Esophagus squamous epithelium (tissue), 5 donors: ENCODE data around the gene KRT4. TPM values are rescaled to one million over a fixed set of nuclear protein-coding genes. Genes with fewer than 3 reads are reported as not detected.

Experiments used
- DNase-seq: peaks from one replicate; lab custom pipeline; 2025; lab: John Stamatoyannopoulos, UW
- H3K27ac ChIP-seq, 4 donors: fragments of 200-600 bp; sonication (generic); one replicate each; pipeline ENCODE4 v1.5.1; 2016 to 2019; ENCODE audit warnings: mild to moderate bottlenecking in 1 of 4
- H3K27me3 ChIP-seq, 4 donors: fragments of 200-600 bp; sonication (generic); 1 replicate in 3 of 4; 2 replicates in 1 of 4; pipeline versions ENCODE4 v1.5.1 to v1.6.0; 2017 to 2021; ENCODE audit warnings: antibody characterized with exemption in 1 of 4
- H3K36me3 ChIP-seq, 3 donors: fragments of 200-600 bp; sonication (generic); one replicate each; pipeline ENCODE4 v1.5.1; 2016 to 2019
- H3K4me1 ChIP-seq, 3 donors: fragments of 200-600 bp; sonication (generic); one replicate each; pipeline ENCODE4 v1.5.1; 2017 to 2019
- H3K4me3 ChIP-seq, 4 donors: fragments of 200-600 bp; sonication (generic); 1 replicate in 3 of 4; 2 replicates in 1 of 4; pipeline ENCODE4 v1.5.1; 2016 to 2019; ENCODE audit warnings: mild to moderate bottlenecking in 2 of 4, moderate library complexity in 1 of 4
- H3K9me3 ChIP-seq, 3 donors: fragments of 200-600 bp; sonication (generic); one replicate each; pipeline ENCODE4 v1.5.1; 2016 to 2019
- CTCF ChIP-seq, 6 experiments: fragments of 450-650 bp in 4 of 6; fragments of 200-600 bp in 2 of 6; sonication (generic) in 2 of 6; IDR thresholded peaks; one replicate each; pipeline ENCODE4 v1.5.1; 2016 to 2019; ENCODE audit warnings: antibody characterized with exemption in 6 of 6, mild to moderate bottlenecking in 4 of 6, moderate library complexity in 4 of 6
- POLR2A ChIP-seq, 4 donors: fragments of 450-650 bp; IDR thresholded peaks; one replicate each; pipeline ENCODE4 v1.6.1; 2017; ENCODE audit warnings: antibody characterized with exemption in 4 of 4, mild to moderate bottlenecking in 4 of 4, moderate library complexity in 3 of 4
- WGBS, 2 donors: methylation state at CpG; one replicate each; pipeline ENCODE4 v1.1.5; 2018; 5-methylcytosine and 5-hydroxymethylcytosine counted together
- intact Hi-C: fragments of 100-400 bp; cut with DNase I; formaldehyde crosslinking; loops from one replicate; pipeline ENCODE4 v1.15.0; 2022
- total RNA-seq, 4 donors: library from RNA; depleted of rRNA; stranded (reverse); fragments of >200 nt; gene quantifications; one replicate each; pipeline ENCODE4 v1.1.0, GENCODE V29; 2016
- donor health status: DM: yes; HTN: yes; CAD: no.

The KRT4 gene
- total RNA-seq, 4 donors from 2014 or later, result 3,147 to 27,876 (median 8,563) TPM

GRCh38 chr12:52844386-52844785 lies 30.5 kb upstream of the KRT4 start:
- Histone ChIP-seq H3K27ac (no peak overlapping the region), H3K36me3 (no peaks in the 10 kb centered on the region), H3K4me3 (no peak overlapping the region), H3K9me3 (no peaks in the 10 kb centered on the region), H3K27me3 (peaks cover 0 to 8% (median 0%) of the 10 kb centered on the region in 4 donors), H3K4me1 (peaks cover 3 to 37% (median 7%) of the 10 kb centered on the region in 3 donors)
- 93% methylated on average over 5 of the region's 11 CpGs; no CpG with 5 or more reads in 1 of the 2 donors for WGBS, 2 donors
- intact Hi-C loops, result no loop called here
- DNase-seq, result no peak
- no peak for TF ChIP-seq CTCF (IDR thresholded peaks at IDR 0.05)

GRCh38 chr12:52839436-52840105 lies 25.7 kb upstream of the KRT4 start:
- no peaks in the 10 kb centered on the region for H3K9me3 ChIP-seq
- 82 to 83% methylated on average over 12 to 14 of the region's 18 CpGs for WGBS, 2 donors
- H3K27ac ChIP-seq, result no peak overlapping the region
- H3K36me3 ChIP-seq, result no peaks in the 10 kb centered on the region
- TF ChIP-seq POLR2A (IDR thresholded peaks at IDR 0.05), result no peak
- no peak for TF ChIP-seq CTCF (IDR thresholded peaks at IDR 0.05)
- intact Hi-C loops, result no loop called here
- no peak overlapping the region for H3K4me3 ChIP-seq
- DNase-seq, result no peak
- H3K4me1 ChIP-seq, result peaks cover 0 to 24% (median 0%) of the 10 kb centered on the region in 3 donors
- H3K27me3 ChIP-seq, result peaks cover 0 to 24% (median 0%) of the 10 kb centered on the region in 4 donors

- Histone ChIP-seq H3K36me3 (no peaks in the 10 kb centered on the region), H3K4me3 (no peak overlapping the region), H3K9me3 (no peaks in the 10 kb centered on the region), H3K27me3 (peaks cover 0 to 25% (median 0%) of the 10 kb centered on the region in 4 donors), H3K27ac (no peak overlapping the region), H3K4me1 (peaks cover 0 to 24% (median 0%) of the 10 kb centered on the region in 3 donors)
- TF ChIP-seq CTCF (IDR thresholded peaks at IDR 0.05) (no peak), POLR2A (IDR thresholded peaks at IDR 0.05) (no peak)
- intact Hi-C loops, result no loop called here
- 50 to 65% methylated on average over 9 to 11 of the region's 14 CpGs for WGBS, 2 donors
- no peak for DNase-seq
Observed at GRCh38 chr12:52838609-52839435, 24.9 kb upstream of the KRT4 start.

GRCh38 chr12:52837781-52838608 lies 24.1 kb upstream of the KRT4 start:
- Histone ChIP-seq H3K27me3 (peaks cover 0 to 25% (median 0%) of the 10 kb centered on the region in 4 donors), H3K4me3 (no peak overlapping the region), H3K4me1 (peaks cover 0 to 24% (median 0%) of the 10 kb centered on the region in 3 donors), H3K36me3 (no peaks in the 10 kb centered on the region), H3K27ac (peak overlapping the region in 2 of 4 donors; percentile 20 to 31), H3K9me3 (no peaks in the 10 kb centered on the region)
- intact Hi-C loops, result no loop called here
- no peak for DNase-seq
- WGBS, 2 donors, result 82 to 88% methylated on average over 5 to 6 of the region's 6 CpGs
- TF ChIP-seq CTCF (IDR thresholded peaks at IDR 0.05) (no peak), POLR2A (IDR thresholded peaks at IDR 0.05) (no peak)
